Heart left ventricle (tissue), 16 donors: ENCODE data around the gene ARRDC4. TPM values are rescaled to one million over a fixed set of nuclear protein-coding genes. Genes with fewer than 3 reads are reported as not detected.

Experiments used
- ATAC-seq, 4 donors: fragments of 200-7000 bp; cut with Tn5 transposase; one replicate each; pipeline ENCODE4 v1.9.1; 2020 to 2022; ENCODE audit warnings: moderate library complexity in 4 of 4, mild to moderate bottlenecking in 3 of 4, moderate number of reproducible peaks in 1 of 4
- DNase-seq, 5 donors: peaks; one replicate each; pipeline ENCODE4 v3.0.0-alpha.2; 2020
- H3K27ac ChIP-seq, 12 donors: fragments of 200-600 bp; sonication (generic) in 4 of 12; one replicate each; pipeline versions ENCODE4 v1.5.0 to v1.8.0; 2016 to 2022; ENCODE audit warnings: mild to moderate bottlenecking in 2 of 12
- H3K27me3 ChIP-seq, 9 donors: fragments of 200-600 bp; sonication (generic) in 2 of 9; one replicate each; pipeline versions ENCODE4 v1.5.1 to v1.8.0; 2016 to 2022; ENCODE audit warnings: mild to moderate bottlenecking in 3 of 9
- H3K36me3 ChIP-seq, 9 donors: fragments of 200-600 bp; sonication (generic) in 2 of 9; one replicate each; pipeline versions ENCODE4 v1.5.0 to v1.8.0; 2018 to 2022; ENCODE audit warnings: mild to moderate bottlenecking in 2 of 9
- H3K4me1 ChIP-seq, 12 donors: fragments of 200-600 bp; sonication (generic) in 4 of 12; one replicate each; pipeline versions ENCODE4 v1.5.0 to v1.8.0; 2016 to 2022; ENCODE audit warnings: mild to moderate bottlenecking in 3 of 12
- H3K4me3 ChIP-seq, 12 donors: fragments of 200-600 bp; sonication (generic) in 4 of 12; one replicate each; pipeline versions ENCODE4 v1.5.0 to v1.8.0; 2017 to 2022; ENCODE audit warnings: mild to moderate bottlenecking in 9 of 12, moderate library complexity in 4 of 12
- H3K9me3 ChIP-seq, 12 donors: fragments of 200-600 bp; sonication (generic) in 4 of 12; one replicate each; pipeline versions ENCODE4 v1.5.0 to v1.8.0; 2016 to 2022; ENCODE audit warnings: mild to moderate bottlenecking in 1 of 12
- CTCF ChIP-seq, 12 donors: fragments of 200-600 bp; sonication (generic) in 4 of 12; IDR thresholded peaks; one replicate each; pipeline versions ENCODE4 v1.5.0 to v1.8.0; 2018 to 2022; ENCODE audit warnings: antibody characterized with exemption in 12 of 12, mild to moderate bottlenecking in 5 of 12
- POLR2A ChIP-seq, 2 donors: fragments of 450-650 bp; IDR thresholded peaks; one replicate each; pipeline ENCODE4 v1.6.1; 2017; ENCODE audit warnings: antibody characterized with exemption in 2 of 2, mild to moderate bottlenecking in 2 of 2, moderate library complexity in 2 of 2
- WGBS, 4 donors: extraction: QIAGEN DNeasy Blood & Tissue Kit in 2 of 4; methylation state at CpG; one replicate each; pipeline versions ENCODE4 v1.1.5 to v1.1.7; 2013 to 2018; 5-methylcytosine and 5-hydroxymethylcytosine counted together
- intact Hi-C, 10 donors: fragments of 100-400 bp; cut with DNase I; formaldehyde crosslinking; loops; one replicate each; pipeline versions ENCODE4 v1.11.1 to v1.14.2; 2022
- polyA plus RNA-seq, 2 donors: library from polyadenylated mRNA; stranded (reverse); fragments of 200-250 nt; gene quantifications; one replicate each; pipeline ENCODE4 v1.2.3, GENCODE V29; 2013
- total RNA-seq, 9 donors: library from RNA; depleted of rRNA in 2 of 9; stranded (reverse); fragments of >200 nt in 2 of 9; fragmentation: NEBNext Ultra II Directional in 3 of 9; extraction: Animal tissue kit (Norgen Biotek cat#: 25700) in 3 of 9; gene quantifications; one replicate each; pipeline versions ENCODE4 v1.1.0 to v1.2.4, GENCODE V29; 2016 to 2023
- donor health status: ischemic (EF 13 %, LVEDD 7.1; RV severe dilation, severe dysfunction).
- donor health status: healthy with polysubstance abuse.
- donor health status: DM: no; HTN: yes; CAD: no.
- donor health status: DM: no; HTN: no; CAD: no.
- donor health status: ischemic (EF 25% LVEDD 6.9; RV normal size, moderate dysfunction).
- donor health status: ischemic (EF 25% LVEDD 5.7; RV mildly dilated, moderate dysfunction).
- donor health status: healthy.
- donor health status: DM: yes; HTN: yes; CAD: no.
- donor health status: ischemic (EF 35%, LVEDD 5.7; RV mildly dilated, moderate dysfunction).
- donor health status: nonischemic (EF 11% LVEDD 7.7; RV severe dilation, severe dysfunction).
- donor health status: DM: yes; HTN: yes; CAD: no.
- donor health status: PGD.
- donor health status: ischemic (EF 29% LVEDD 5.4; RV normal size, mild dysfunction).
- donor health status: nonischemic (EF 23%, LVEDD 6.1; RV moderate dilation, normal function).

ARRDC4 gene
- total and polyA plus RNA-seq, 11 donors = 9.7 to 49.6 (median 18.2) TPM

- H3K4me1 ChIP-seq = no peaks in the 10 kb centered on the region
- ATAC-seq (no peak), DNase-seq (no peak)
- intact Hi-C loops = no loop called here
- H3K36me3 ChIP-seq = no peaks in the 10 kb centered on the region
- no peak overlapping the region for H3K27ac ChIP-seq
- H3K27me3 ChIP-seq = peaks cover 0 to 11% (median 0%) of the 10 kb centered on the region in 9 donors
- H3K4me3 ChIP-seq = no peak overlapping the region
- no peaks in the 10 kb centered on the region for H3K9me3 ChIP-seq
- 86 to 88% (median 87%) methylated on average over 14 of the region's 14 CpGs for WGBS, 4 donors
- TF ChIP-seq CTCF (IDR thresholded peaks at IDR 0.05) (no peak), POLR2A (IDR thresholded peaks at IDR 0.05) (no peak)
Observed at GRCh38 chr15:97947465-97948260, 12.8 kb upstream of the ARRDC4 start.

- ATAC-seq (no peak), DNase-seq (no peak)
- Histone ChIP-seq H3K27ac (no peak overlapping the region), H3K4me1 (no peaks in the 10 kb centered on the region), H3K4me3 (no peak overlapping the region), H3K27me3 (peaks cover 0 to 4% (median 0%) of the 10 kb centered on the region in 9 donors), H3K9me3 (no peaks in the 10 kb centered on the region), H3K36me3 (no peaks in the 10 kb centered on the region)
- WGBS, 4 donors = 67 to 80% (median 73%) methylated on average over 6 of the region's 6 CpGs
- intact Hi-C loops = no loop called here
- TF ChIP-seq CTCF (IDR thresholded peaks at IDR 0.05) = no peak
- no peak for TF ChIP-seq POLR2A (IDR thresholded peaks at IDR 0.05)
Observed at GRCh38 chr15:97953254-97953653, 7.2 kb upstream of the ARRDC4 start.

- TF ChIP-seq POLR2A (IDR thresholded peaks at IDR 0.05) = no peak
- TF ChIP-seq CTCF (IDR thresholded peaks at IDR 0.05) = no peak
- Histone ChIP-seq H3K4me3 (no peak overlapping the region), H3K27ac (no peak overlapping the region), H3K36me3 (no peaks in the 10 kb centered on the region), H3K9me3 (no peaks in the 10 kb centered on the region), H3K27me3 (peaks cover 0 to 4% (median 0%) of the 10 kb centered on the region in 9 donors), H3K4me1 (no peaks in the 10 kb centered on the region)
- ATAC-seq = no peak
- WGBS, 4 donors = 91 to 93% (median 91%) methylated on average over 8 of the region's 8 CpGs
- DNase-seq = no peak
- intact Hi-C loops = no loop called here
Observed at GRCh38 chr15:97953748-97954147, 6.8 kb upstream of the ARRDC4 start.

GRCh38 chr15:97955035-97955434 lies 5.5 kb upstream of the ARRDC4 start:
- intact Hi-C loops = no loop called here
- no peak overlapping the region for H3K4me3 ChIP-seq
- H3K36me3 ChIP-seq = no peaks in the 10 kb centered on the region
- WGBS, 4 donors = 74 to 79% (median 77%) methylated on average over 2 of the region's 2 CpGs
- H3K27me3 ChIP-seq = peaks cover 0 to under 1% (median 0%) of the 10 kb centered on the region in 9 donors
- H3K9me3 ChIP-seq = no peaks in the 10 kb centered on the region
- no peak overlapping the region for H3K27ac ChIP-seq
- no peak for ATAC-seq
- no peak for DNase-seq
- peaks cover 0 to 8% (median 2%) of the 10 kb centered on the region in 12 donors for H3K4me1 ChIP-seq
- TF ChIP-seq POLR2A (IDR thresholded peaks at IDR 0.05) (no peak), CTCF (IDR thresholded peaks at IDR 0.05) (no peak)
